Lower leg skin (tissue), 4 donors: ENCODE data around the gene PPP6R3. TPM values are rescaled to one million over a fixed set of nuclear protein-coding genes. Genes with fewer than 3 reads are reported as not detected.
"Not testable (repeated sequence)": the region's sequence is repeated elsewhere in the genome, so short reads cannot be mapped to it uniquely, and the experiment has no call there.

Source experiments
- DNase-seq, 2 donors: peaks; one replicate each; pipeline ENCODE4 v3.0.0-alpha.2; 2019; ENCODE audit warnings: low spot score in 2 of 2
- H3K4me3 ChIP-seq: fragments of 200-600 bp; sonication (generic); 2 replicates; pipeline ENCODE4 v1.5.1; 2017; ENCODE audit warnings: mild to moderate bottlenecking, low read depth; ENCODE audit not compliant: poor library complexity, severe bottlenecking
- POLR2A ChIP-seq, 2 donors: fragments of 450-650 bp; IDR thresholded peaks; one replicate each; pipeline ENCODE4 v1.6.1; 2016 to 2017; ENCODE audit warnings: antibody characterized with exemption in 2 of 2, mild to moderate bottlenecking in 1 of 2, moderate library complexity in 1 of 2
- WGBS, 2 donors: methylation state at CpG; one replicate each; pipeline ENCODE4 v1.1.5; 2018; 5-methylcytosine and 5-hydroxymethylcytosine counted together
- intact Hi-C: fragments of 100-400 bp; cut with DNase I; formaldehyde crosslinking; loops from one replicate; pipeline ENCODE4 v1.15.0; 2023; ENCODE audit warnings: low total_unique reads
- total RNA-seq, 4 donors: library from RNA; depleted of rRNA; stranded (reverse); fragments of >200 nt; gene quantifications; one replicate each; pipeline ENCODE4 v1.1.0, GENCODE V29; 2016
- TF ChIP-seq, protein P1 (sequence below), 3 donors: fragments of 450-650 bp; IDR thresholded peaks; one replicate each; pipeline ENCODE4 v1.5.1; 2016; ENCODE audit warnings: antibody characterized with exemption in 3 of 3, mild to moderate bottlenecking in 3 of 3, moderate library complexity in 2 of 3

The PPP6R3 gene
- total RNA-seq, 4 donors from 2014 or later = 74.2 to 119 (median 88.6) TPM

DNA sequence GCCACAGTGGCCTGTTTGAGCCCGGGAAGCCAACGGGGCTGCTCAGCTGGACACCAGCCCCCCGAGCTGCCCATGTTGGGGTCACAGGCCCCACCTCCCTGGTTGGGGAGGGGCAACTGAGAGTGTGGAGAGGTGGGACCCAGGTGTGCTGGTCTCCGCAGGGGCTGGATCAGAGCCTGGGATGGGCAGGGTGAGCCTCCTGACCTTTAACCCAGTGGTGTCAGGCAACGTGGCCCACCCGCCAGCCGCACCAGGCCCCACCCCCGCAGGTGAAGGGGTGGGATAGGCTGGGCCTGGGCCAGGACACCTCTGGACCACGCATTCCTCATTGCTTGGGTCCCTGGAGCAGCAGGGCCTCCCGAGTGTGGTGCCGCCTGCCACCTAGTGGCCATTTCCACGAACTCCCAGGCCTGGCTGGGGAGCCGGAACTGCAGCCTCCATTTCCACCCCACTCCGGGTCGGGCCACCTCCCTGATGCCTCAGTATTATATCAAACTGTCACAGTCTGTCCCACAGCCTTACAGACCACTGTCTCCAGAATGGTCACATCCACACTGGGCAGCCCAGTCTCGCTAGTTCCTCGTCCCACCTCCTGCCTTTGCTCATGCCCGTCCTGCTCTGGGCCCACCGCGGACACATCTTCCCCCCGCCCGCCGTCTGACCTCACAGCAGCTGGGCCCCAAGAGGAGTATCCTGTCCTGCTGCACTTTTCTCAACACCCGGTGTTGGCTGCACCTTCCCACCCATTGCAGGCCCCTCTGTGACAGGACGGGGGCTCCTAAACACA is 13.3 kb upstream of the PPP6R3 start:
- TF ChIP-seq, protein P1, sequence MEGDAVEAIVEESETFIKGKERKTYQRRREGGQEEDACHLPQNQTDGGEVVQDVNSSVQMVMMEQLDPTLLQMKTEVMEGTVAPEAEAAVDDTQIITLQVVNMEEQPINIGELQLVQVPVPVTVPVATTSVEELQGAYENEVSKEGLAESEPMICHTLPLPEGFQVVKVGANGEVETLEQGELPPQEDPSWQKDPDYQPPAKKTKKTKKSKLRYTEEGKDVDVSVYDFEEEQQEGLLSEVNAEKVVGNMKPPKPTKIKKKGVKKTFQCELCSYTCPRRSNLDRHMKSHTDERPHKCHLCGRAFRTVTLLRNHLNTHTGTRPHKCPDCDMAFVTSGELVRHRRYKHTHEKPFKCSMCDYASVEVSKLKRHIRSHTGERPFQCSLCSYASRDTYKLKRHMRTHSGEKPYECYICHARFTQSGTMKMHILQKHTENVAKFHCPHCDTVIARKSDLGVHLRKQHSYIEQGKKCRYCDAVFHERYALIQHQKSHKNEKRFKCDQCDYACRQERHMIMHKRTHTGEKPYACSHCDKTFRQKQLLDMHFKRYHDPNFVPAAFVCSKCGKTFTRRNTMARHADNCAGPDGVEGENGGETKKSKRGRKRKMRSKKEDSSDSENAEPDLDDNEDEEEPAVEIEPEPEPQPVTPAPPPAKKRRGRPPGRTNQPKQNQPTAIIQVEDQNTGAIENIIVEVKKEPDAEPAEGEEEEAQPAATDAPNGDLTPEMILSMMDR (IDR thresholded peaks at IDR 0.05) = peak in 1 of 3 donors; percentile 55
- TF ChIP-seq POLR2A (IDR thresholded peaks at IDR 0.05) = no peak
- H3K4me3 ChIP-seq = no peak overlapping the region
- 45 to 52% methylated on average over 20 to 25 of the region's 25 CpGs for WGBS, 2 donors
- peak; percentile 46 to 95 for DNase-seq
- intact Hi-C loops = no loop called here

DNA sequence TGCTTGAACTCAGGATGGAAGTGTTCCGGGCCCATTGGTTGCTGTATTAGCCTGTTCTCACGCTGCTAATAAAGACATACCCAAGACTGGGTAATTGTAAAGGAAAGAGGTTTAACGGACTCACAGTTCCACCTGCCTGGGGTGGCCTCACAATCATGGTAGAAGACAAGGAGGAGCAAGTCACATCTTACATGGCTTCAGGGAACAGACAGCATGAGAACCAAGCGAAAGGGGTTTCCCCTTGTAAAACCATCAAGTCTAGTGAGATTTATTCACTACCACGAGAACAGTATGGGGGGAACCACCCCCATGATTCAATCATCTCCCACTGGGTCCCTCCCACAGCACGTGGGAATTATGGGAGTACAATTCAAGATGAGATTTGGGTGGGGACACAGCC is 12.6 kb upstream of the PPP6R3 start:
- intact Hi-C loops, H3K4me3 ChIP-seq, DNase-seq: not testable (repeated sequence)
- 77% methylated on average over 6 of the region's 6 CpGs for WGBS, 2 donors

DNA sequence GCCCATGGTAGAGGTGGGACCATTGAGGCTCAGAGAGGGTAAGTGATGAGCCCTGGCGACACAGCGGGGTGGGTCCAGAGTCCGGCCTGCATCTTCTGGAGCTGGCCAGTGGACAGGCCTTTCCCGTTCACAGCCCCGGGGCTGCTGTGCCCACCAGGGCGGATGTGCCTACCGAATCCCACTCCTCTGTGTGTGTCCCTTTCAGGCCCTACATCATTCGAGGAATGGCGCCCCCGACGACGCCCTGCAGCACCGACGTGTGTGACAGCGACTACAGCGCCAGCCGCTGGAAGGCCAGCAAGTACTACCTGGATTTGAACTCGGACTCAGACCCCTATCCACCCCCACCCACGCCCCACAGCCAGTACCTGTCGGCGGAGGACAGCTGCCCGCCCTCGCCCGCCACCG is 11.9 kb upstream of the PPP6R3 start:
- DNase-seq = no peak
- intact Hi-C loops = no loop called here
- H3K4me3 ChIP-seq = no peak overlapping the region
- TF ChIP-seq, protein P1 (IDR thresholded peaks at IDR 0.05) = no peak
- TF ChIP-seq POLR2A (IDR thresholded peaks at IDR 0.05) = no peak
- WGBS, 2 donors = 92 to 94% methylated on average over 24 to 25 of the region's 25 CpGs

DNA sequence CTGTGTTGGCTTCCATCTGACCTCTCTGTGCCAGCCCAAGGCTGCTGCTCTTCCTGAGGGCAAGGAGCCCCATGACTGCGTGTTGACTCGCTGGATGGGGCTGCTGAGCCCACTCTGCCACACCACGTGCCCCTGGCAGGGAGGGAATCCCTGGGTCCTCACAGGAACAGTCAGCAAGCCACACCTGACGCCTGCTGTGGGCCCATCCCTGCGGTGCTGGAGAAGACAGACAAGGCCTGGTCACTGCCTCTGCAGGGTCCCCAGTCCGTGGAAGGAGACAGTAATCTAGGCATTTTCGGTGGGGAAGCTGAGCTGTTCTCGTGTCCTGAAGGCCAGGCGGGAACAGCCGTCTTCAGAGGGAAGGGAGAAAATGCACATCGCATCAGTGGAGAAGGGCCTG is 10.6 kb upstream of the PPP6R3 start:
- TF ChIP-seq, protein P1 (IDR thresholded peaks at IDR 0.05) = no peak
- no peak for TF ChIP-seq POLR2A (IDR thresholded peaks at IDR 0.05)
- no peak overlapping the region for H3K4me3 ChIP-seq
- no peak for DNase-seq
- intact Hi-C loops = no loop called here
- WGBS, 2 donors = 93 to 94% methylated on average over 8 to 10 of the region's 11 CpGs

DNA sequence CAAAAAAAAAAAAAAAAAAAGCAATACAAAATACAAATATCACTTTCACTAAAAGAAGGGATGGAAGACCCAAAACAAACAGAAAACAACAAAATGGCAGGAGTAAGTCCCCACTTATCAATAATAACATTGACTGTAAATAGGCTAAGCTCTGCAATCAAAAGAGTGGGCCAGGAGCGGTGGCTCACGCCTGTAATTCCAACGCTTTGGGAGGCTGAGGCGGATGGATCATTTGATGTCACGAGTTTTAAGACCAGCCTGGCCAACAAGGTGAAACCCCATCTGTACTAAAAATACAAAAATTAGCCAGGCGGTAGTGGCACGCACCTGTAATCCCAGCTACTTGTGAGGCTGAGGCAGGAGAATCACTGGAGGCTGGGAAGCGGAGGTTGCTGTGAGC is 9.8 kb upstream of the PPP6R3 start:
- TF ChIP-seq, protein P1 (IDR thresholded peaks at IDR 0.05) = no peak
- TF ChIP-seq POLR2A (IDR thresholded peaks at IDR 0.05) = no peak
- 93 to 98% methylated on average over 8 of the region's 8 CpGs for WGBS, 2 donors
- DNase-seq = no peak
- no peak overlapping the region for H3K4me3 ChIP-seq
- intact Hi-C loops = no loop called here

DNA sequence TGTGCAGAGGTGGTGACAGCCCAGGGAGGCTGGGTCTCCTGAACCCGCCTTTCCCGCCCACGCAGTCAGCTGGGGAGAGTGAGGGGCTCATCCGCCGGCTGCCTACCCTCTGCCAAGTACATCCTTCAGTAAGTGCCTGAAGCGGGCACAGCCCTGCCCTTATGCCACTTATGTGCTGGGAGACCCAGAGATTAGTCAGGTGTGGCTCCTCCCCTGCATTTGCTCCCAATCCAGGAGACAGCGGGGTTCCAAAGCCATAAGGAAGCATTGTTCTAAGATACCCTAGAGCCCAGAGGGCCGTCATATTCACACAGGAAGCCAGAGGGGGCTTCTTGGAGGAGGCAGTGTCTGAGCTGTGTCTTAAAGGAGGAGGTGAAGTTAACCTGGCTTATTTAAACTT is 5.8 kb upstream of the PPP6R3 start:
- no peak for TF ChIP-seq POLR2A (IDR thresholded peaks at IDR 0.05)
- TF ChIP-seq, protein P1 (IDR thresholded peaks at IDR 0.05) = no peak
- intact Hi-C loops = no loop called here
- DNase-seq = no peak
- WGBS, 2 donors = 36 to 61% methylated on average over 7 to 8 of the region's 8 CpGs
- no peak overlapping the region for H3K4me3 ChIP-seq
